Activated T-helper 2 cell treated with anti-CD3 and anti-CD28 coated beads, Interferon-gamma antibody, Interleukin-2, Interleukin-4, amounts not matched to agents 10 μg/mL and 5 μg/mL and 100 μg/mL, durations not matched to agents 14 hours and 24 hours and 36 hours (primary cell): Measurements from ENCODE around the gene YWHAG. TPM values are rescaled to one million over a fixed set of nuclear protein-coding genes. Genes with fewer than 3 reads are reported as not detected.

Experiments used
- total RNA-seq: library from RNA; stranded (reverse); gene quantifications from 2 replicates; pipeline ENCODE4 v1.2.3, GENCODE V29; 2022

YWHAG gene
- total RNA-seq, 1 donor from 2014 or later, result 189 TPM

Other genes with a start within 250 kb of the YWHAG start
- 0.11 and 0.23 TPM in 2 replicates for gene SRRM3, start 157.1 kb downstream of the YWHAG start, total RNA-seq
- gene HSPB1, start 56.3 kb downstream of the YWHAG start, total RNA-seq, result 116 and 131 TPM in 2 replicates
- 0.71 and 0.78 TPM in 2 replicates for gene SSC4D, start 50.7 kb upstream of the YWHAG start, total RNA-seq
- 8.2 and 10.5 TPM in 2 replicates for gene ZP3, start 66.0 kb upstream of the YWHAG start, total RNA-seq
- gene DTX2, start 102.7 kb upstream of the YWHAG start, total RNA-seq, result 24.7 and 26.3 TPM in 2 replicates
- gene UPK3B, start 151.6 kb upstream of the YWHAG start, total RNA-seq, result 1.0 and 1.2 TPM in 2 replicates
- 0.14 and 0.30 TPM in 2 replicates for gene SPDYE16, start 184.3 kb upstream of the YWHAG start, total RNA-seq